Kidney (tissue), 14 donors: ENCODE results near the gene TTYH2. TPM values are rescaled to one million over a fixed set of nuclear protein-coding genes. Genes with fewer than 3 reads are reported as not detected.
"Not testable (repeated sequence)": the region's sequence is repeated elsewhere in the genome, so short reads cannot be mapped to it uniquely, and the experiment has no call there.

Source experiments
- DNase-seq, 5 donors: peaks; one replicate each; pipeline ENCODE4 v3.0.0-alpha.2; 2013 to 2020
- FAIRE-seq: peaks from 2 replicates; lab custom pipeline; 2012; peaks lifted over from hg19 to GRCh38; lab: Jason Lieb, UNC
- H3K27ac ChIP-seq, 2 donors: one replicate each; pipeline ENCODE4 v1.7.0; 2013; ENCODE audit warnings: low read depth in 2 of 2, low read length in 2 of 2, inconsistent platforms in 1 of 2
- H3K27me3 ChIP-seq: one replicate; pipeline ENCODE4 v1.7.1; 2013; ENCODE audit warnings: low read length, inconsistent platforms; ENCODE audit not compliant: control insufficient read depth, insufficient read depth
- H3K36me3 ChIP-seq, 3 donors: one replicate each; pipeline versions ENCODE4 v1.7.0 to v1.7.1; 2013; ENCODE audit warnings: low read length in 3 of 3, control low read depth in 1 of 3, inconsistent platforms in 1 of 3; ENCODE audit not compliant: insufficient read depth in 3 of 3, control insufficient read depth in 2 of 3
- H3K4me1 ChIP-seq, 3 donors: one replicate each; pipeline versions ENCODE4 v1.7.0 to v1.7.1; 2013; ENCODE audit warnings: low read length in 3 of 3, inconsistent platforms in 1 of 3, low read depth in 1 of 3; ENCODE audit not compliant: control insufficient read depth in 2 of 3, insufficient read depth in 2 of 3
- H3K4me3 ChIP-seq, 3 donors: one replicate each; pipeline versions ENCODE4 v1.7.0 to v1.8.1; 2013; ENCODE audit warnings: low read length in 3 of 3, control low read depth in 1 of 3, inconsistent platforms in 1 of 3
- H3K9ac ChIP-seq, 3 donors: one replicate each; pipeline versions ENCODE4 v1.7.0 to v1.7.1; 2013; ENCODE audit warnings: low read length in 3 of 3, control low read depth in 1 of 3, inconsistent platforms in 1 of 3
- H3K9me3 ChIP-seq, 3 donors: one replicate each; pipeline versions ENCODE4 v1.7.0 to v1.7.1; 2013; ENCODE audit warnings: low read length in 3 of 3, control low read depth in 1 of 3, inconsistent platforms in 1 of 3; ENCODE audit not compliant: control insufficient read depth in 2 of 3, insufficient read depth in 1 of 3
- intact Hi-C: fragments of 100-400 bp; cut with DNase I; formaldehyde crosslinking; loops from one replicate; pipeline ENCODE4 v1.11.1; 2022
- polyA plus RNA-seq: library from polyadenylated mRNA; stranded (reverse); fragments of 350-450 nt; fragmentation: Illumina TruSeq; extraction: RNeasy Lipid Tissue Mini Kit (QIAGEN cat#74804); gene quantifications from one replicate; pipeline ENCODE4 v1.2.3, GENCODE V29; 2014; ENCODE audit warnings: low read depth, low replicate concordance; ENCODE audit not compliant: insufficient read depth
- total RNA-seq: library from RNA; stranded (reverse); fragmentation: NEBNext Ultra II Directional; extraction: Animal tissue kit (Norgen Biotek cat#: 25700); gene quantifications from one replicate; pipeline ENCODE4 v1.2.1, GENCODE V29; 2021
- TF ChIP-seq, protein P1 (sequence below): IDR thresholded peaks from 3 replicates; pipeline ENCODE4 v1.5.1; 2012; ENCODE audit warnings: mild to moderate bottlenecking, moderate library complexity, borderline replicate concordance; ENCODE audit not compliant: insufficient read depth; ENCODE audit errors: extremely low read depth
- donor health status: control.
- donor health status: control.
- donor health status: control.
- donor health status: control.
- donor health status: control.
- donor health status: DM: yes; HTN: yes; CAD: no.
- donor health status: Normal renal cell carcinoma (clear cell type).

TTYH2 gene
- total and polyA plus RNA-seq, 2 donors from 2014 or later, result 2.4 to 7.1 TPM

DNA sequence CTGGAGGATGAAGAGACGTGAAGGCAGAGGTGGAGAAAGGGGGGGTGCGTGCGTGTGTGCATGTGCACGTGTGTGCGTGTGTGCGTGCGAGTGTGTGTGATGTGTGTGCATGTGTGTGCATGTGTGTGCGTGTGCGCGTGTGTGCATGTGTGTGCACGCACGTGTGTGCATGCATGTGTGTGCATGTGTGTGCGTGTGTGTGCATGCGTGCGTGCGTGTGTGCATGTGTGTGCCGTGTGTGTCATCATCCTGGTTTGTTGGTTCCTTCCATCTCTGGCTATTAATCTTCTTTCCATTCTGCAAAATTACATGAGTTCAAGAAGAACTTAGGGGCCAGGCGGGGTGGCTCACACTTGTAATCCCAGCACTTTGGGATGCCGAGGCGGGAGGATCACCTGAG lies 26.9 kb upstream of the TTYH2 start:
- TF ChIP-seq, protein P1, sequence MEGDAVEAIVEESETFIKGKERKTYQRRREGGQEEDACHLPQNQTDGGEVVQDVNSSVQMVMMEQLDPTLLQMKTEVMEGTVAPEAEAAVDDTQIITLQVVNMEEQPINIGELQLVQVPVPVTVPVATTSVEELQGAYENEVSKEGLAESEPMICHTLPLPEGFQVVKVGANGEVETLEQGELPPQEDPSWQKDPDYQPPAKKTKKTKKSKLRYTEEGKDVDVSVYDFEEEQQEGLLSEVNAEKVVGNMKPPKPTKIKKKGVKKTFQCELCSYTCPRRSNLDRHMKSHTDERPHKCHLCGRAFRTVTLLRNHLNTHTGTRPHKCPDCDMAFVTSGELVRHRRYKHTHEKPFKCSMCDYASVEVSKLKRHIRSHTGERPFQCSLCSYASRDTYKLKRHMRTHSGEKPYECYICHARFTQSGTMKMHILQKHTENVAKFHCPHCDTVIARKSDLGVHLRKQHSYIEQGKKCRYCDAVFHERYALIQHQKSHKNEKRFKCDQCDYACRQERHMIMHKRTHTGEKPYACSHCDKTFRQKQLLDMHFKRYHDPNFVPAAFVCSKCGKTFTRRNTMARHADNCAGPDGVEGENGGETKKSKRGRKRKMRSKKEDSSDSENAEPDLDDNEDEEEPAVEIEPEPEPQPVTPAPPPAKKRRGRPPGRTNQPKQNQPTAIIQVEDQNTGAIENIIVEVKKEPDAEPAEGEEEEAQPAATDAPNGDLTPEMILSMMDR, result no peak
- no peak for FAIRE-seq
- Histone ChIP-seq H3K4me3 (no peak overlapping the region), H3K9me3 (peaks cover 0 to 3% (median 0%) of the 10 kb centered on the region in 3 donors), H3K4me1 (no peaks in the 10 kb centered on the region), H3K27me3 (no peaks in the 10 kb centered on the region), H3K9ac (no peak overlapping the region), H3K27ac (no peak overlapping the region), H3K36me3 (no peaks in the 10 kb centered on the region)
- DNase-seq, result peak in 1 of 5 donors; percentile 23
- intact Hi-C loops, result no loop called here

DNA sequence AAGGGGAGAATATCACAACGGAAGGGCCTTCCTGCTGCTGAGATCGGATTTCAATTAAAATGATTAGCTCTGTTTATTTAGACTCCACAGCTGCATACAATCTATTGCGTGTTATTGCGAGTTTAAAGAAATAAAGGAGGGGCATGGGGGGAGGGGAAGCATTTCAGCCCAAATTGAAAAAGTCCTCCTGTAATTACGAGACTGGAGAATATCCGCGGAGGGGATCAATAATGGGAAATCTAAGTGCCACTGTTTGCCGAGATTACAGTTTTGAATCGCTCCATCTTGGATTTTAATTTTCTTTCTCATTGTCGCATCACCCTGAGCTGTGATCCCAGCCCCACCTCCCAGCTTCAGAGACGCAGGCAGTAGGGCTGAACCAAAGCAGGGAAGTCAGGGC lies 25.6 kb upstream of the TTYH2 start:
- intact Hi-C loops, result no loop called here
- Histone ChIP-seq H3K27me3 (no peaks in the 10 kb centered on the region), H3K9me3 (peaks cover 0 to 3% (median 0%) of the 10 kb centered on the region in 3 donors), H3K36me3 (no peaks in the 10 kb centered on the region), H3K4me3 (no peak overlapping the region), H3K27ac (no peak overlapping the region), H3K4me1 (no peaks in the 10 kb centered on the region), H3K9ac (no peak overlapping the region)
- TF ChIP-seq, protein P1, result no peak
- no peak for FAIRE-seq
- DNase-seq, result peak in 1 of 5 donors; percentile 16

- intact Hi-C loops, FAIRE-seq, H3K27ac ChIP-seq, H3K4me3 ChIP-seq, H3K9ac ChIP-seq, H3K9me3 ChIP-seq, H3K4me1 ChIP-seq, H3K27me3 ChIP-seq, H3K36me3 ChIP-seq: not testable (repeated sequence)
- DNase-seq, result peak in 1 of 5 donors; percentile 17
Observed at GRCh38 chr17:74188687-74189086, 24.7 kb upstream of the TTYH2 start.

- Histone ChIP-seq H3K9me3 (peaks cover 0 to 3% (median 0%) of the 10 kb centered on the region in 3 donors), H3K36me3 (no peaks in the 10 kb centered on the region), H3K9ac (no peak overlapping the region), H3K4me3 (no peak overlapping the region), H3K4me1 (no peaks in the 10 kb centered on the region), H3K27ac (no peak overlapping the region), H3K27me3 (no peaks in the 10 kb centered on the region)
- intact Hi-C loops, result no loop called here
- DNase-seq, result peak in 4 of 5 donors; percentile 1 to 73 (median 37)
- FAIRE-seq, result no peak
- TF ChIP-seq, protein P1, result no peak
Observed at GRCh38 chr17:74190154-74190553, 23.2 kb upstream of the TTYH2 start.
